ENCODE measurements around the gene ISG20.

The ISG20 gene

GRCh38 chr15:88652456-88653199 lies 13.8 kb downstream of the ISG20 start:
- no peak for TF ChIP-seq ARNT (IDR thresholded peaks at IDR 0.05)
- ChIA-PET POLR2A (no interaction called here), CTCF (no interaction called here)
- no peak for DNase-seq (ENCODE audit: extremely low spot score)

DNA sequence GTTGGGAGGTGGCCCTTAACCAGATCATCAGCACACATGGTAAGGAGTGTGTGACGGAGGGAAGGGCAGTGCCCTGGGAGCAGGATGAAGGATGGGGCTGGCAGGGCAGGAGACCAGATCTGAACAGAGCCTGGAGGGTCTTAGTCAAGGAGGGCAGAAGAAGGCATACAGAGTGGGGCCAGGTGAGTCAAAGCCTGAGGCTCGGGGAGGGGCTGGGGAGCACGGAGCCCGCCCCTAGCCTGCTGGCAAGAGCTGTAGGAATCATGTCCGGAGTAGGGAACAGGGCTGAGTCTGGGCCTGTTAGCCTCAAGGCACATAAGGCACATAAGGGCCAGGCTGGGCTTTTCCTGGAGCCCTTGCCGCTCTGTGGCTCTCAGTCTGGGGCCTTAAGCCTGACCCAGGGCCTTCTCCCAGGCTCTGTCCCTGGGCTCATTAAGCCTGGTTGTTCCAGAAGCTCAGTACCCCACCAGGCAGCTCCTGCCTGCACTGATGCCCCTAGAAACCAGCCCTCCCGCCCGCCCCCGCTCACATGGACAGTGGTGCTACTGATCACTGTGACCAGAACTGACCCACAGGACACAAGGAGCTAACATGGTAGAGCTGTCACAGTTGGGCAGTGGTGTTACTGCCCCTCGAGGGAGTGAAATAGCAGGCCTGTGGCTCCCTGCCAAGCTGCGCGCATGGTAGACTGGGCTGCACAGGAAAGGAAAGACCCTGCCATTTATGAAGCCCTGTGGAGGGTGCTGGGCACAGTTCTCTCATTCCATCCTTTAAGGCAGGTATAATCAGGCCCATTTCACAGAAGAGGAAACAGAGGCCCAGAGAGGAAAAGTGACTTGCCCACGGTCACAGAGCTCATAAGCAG lies 14.6 kb downstream of the ISG20 start:
- TF ChIP-seq BHLHE40 (IDR thresholded peaks at IDR 0.05; ENCODE audit: borderline replicate concordance), result no peak
- TF ChIP-seq CTBP1 (IDR thresholded peaks at IDR 0.05; ENCODE audit: borderline replicate concordance), result no peak
- no peak for TF ChIP-seq L3MBTL2 (conservative IDR thresholded peaks at IDR 0.05)
- no peak for TF ChIP-seq ZNF384 (IDR thresholded peaks at IDR 0.05)
- no peak for TF ChIP-seq FOXA1 (IDR thresholded peaks at IDR 0.05)
- TF ChIP-seq FOXK2 (IDR thresholded peaks at IDR 0.05), result no peak
- no peak for TF ChIP-seq SUZ12 (IDR thresholded peaks at IDR 0.05)
- TF ChIP-seq LEF1 (IDR thresholded peaks at IDR 0.05; ENCODE audit: borderline replicate concordance), result no peak
- no peak for TF ChIP-seq TARDBP (IDR thresholded peaks at IDR 0.05)
- ChIA-PET POLR2A (interaction anchor here (0.7 kb wide), 1 partner anchor 922 kb away, joined by 3 read pairs; the partner anchor contains the start of gene TICRR), CTCF (interaction anchor here (1.1 to 1.2 kb wide), 2 partner anchors 29 to 178 kb away, joined by 3 to 4 read pairs; no protein-coding TSS in a partner anchor)

DNA sequence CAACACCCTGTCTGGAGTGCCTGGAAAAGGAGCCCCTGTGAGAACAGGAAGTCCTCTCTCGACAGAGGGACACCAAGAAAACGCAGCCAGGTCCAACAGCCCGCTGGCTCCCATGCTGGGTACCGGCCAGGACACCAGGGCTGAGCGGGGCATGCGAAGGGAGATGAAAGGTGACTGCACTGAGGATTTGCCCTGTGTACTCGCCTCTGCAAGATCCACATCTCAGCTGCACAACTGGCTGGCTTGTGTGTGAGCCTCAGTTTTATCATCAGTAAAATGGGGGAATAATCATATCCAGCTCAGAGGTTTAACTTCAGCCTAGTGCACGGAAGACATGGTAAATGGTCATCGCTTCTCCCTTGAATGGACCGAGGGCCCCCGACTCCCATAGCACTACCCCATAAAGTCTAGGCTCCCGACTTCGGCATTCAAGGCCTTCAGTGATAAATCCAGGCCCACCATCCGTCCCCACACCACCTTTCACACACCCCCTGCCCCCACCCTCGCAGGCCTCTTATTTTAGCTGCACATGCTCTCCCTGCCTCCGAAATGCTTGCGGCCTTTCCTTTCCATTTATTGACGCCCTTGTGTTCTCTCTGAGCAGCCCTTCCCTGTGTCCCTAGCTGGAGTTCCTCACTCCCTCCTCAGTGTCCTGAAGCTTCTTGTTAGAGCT lies 15.8 kb downstream of the ISG20 start:
- TF ChIP-seq FOXK2 (IDR thresholded peaks at IDR 0.05) (no peak), SP1 (IDR thresholded peaks at IDR 0.05) (no peak), FOXA1 (IDR thresholded peaks at IDR 0.05) (no peak), BHLHE40 (IDR thresholded peaks at IDR 0.05; ENCODE audit: borderline replicate concordance) (no peak), ZNF384 (IDR thresholded peaks at IDR 0.05) (no peak), ELF4 (IDR thresholded peaks at IDR 0.05) (no peak), SUZ12 (IDR thresholded peaks at IDR 0.05) (no peak), PKNOX1 (IDR thresholded peaks at IDR 0.05) (no peak), TARDBP (IDR thresholded peaks at IDR 0.05) (no peak), LEF1 (IDR thresholded peaks at IDR 0.05; ENCODE audit: borderline replicate concordance) (no peak), HDGF (IDR thresholded peaks at IDR 0.05; ENCODE audit: borderline replicate concordance) (no peak), CTBP1 (IDR thresholded peaks at IDR 0.05; ENCODE audit: borderline replicate concordance) (no peak), FOXM1 (IDR thresholded peaks at IDR 0.05; ENCODE audit: borderline replicate concordance) (no peak), L3MBTL2 (conservative IDR thresholded peaks at IDR 0.05) (no peak), NFRKB (IDR thresholded peaks at IDR 0.05) (no peak)
- CTCF ChIA-PET, result interaction anchor here (0.7 to 1.2 kb wide), 3 partner anchors 30 to 545 kb away, joined by 3 to 4 read pairs (median 3); no protein-coding TSS in a partner anchor
- POLR2A ChIA-PET, result no interaction called here
- no peak for DNase-seq (ENCODE audit: extremely low spot score)

More for the DNA sequence above, 14.6 kb downstream of the ISG20 start:
- DNase-seq (ENCODE audit: extremely low spot score), result no peak

DNA sequence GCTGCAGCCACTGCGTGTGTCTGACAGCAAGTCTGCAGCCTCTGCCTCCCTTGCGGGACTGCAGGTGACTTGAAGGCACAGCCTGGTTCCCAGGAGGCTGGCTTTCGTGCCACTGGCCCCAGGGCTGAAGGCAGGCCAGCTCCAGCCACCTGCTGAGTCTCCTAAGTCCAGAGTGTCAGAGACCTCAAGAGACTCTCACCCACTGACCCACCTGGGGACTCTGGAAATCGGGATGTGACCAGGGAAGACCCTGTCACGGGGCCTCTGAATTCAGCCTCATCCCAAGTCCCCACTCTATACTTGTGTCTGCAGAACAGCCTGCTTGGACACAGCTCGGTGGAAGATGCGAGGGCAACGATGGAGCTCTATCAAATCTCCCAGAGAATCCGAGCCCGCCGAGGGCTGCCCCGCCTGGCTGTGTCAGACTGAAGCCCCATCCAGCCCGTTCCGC lies 16.3 kb downstream of the ISG20 start:
- no peak for DNase-seq (ENCODE audit: extremely low spot score)
- ChIA-PET CTCF (interaction anchor here (0.7 to 1.0 kb wide), 3 partner anchors 24 to 545 kb away, joined by 3 read pairs; no protein-coding TSS in a partner anchor), POLR2A (no interaction called here)
- TF ChIP-seq PKNOX1 (IDR thresholded peaks at IDR 0.05) (no peak), NFRKB (IDR thresholded peaks at IDR 0.05) (no peak)

- ChIA-PET POLR2A (no interaction called here), CTCF (interaction anchor here (0.9 to 3.1 kb wide), 4 partner anchors 25 to 179 kb away, joined by 3 to 17 read pairs (median 5); no protein-coding TSS in a partner anchor)
- TF ChIP-seq SUZ12 (IDR thresholded peaks at IDR 0.05) (no peak), TARDBP (IDR thresholded peaks at IDR 0.05) (no peak), FOXM1 (IDR thresholded peaks at IDR 0.05; ENCODE audit: borderline replicate concordance) (no peak), PKNOX1 (IDR thresholded peaks at IDR 0.05) (no peak), ARNT (IDR thresholded peaks at IDR 0.05) (no peak), NFRKB (IDR thresholded peaks at IDR 0.05) (no peak), FOXK2 (IDR thresholded peaks at IDR 0.05) (no peak), HDGF (IDR thresholded peaks at IDR 0.05; ENCODE audit: borderline replicate concordance) (no peak), LEF1 (IDR thresholded peaks at IDR 0.05; ENCODE audit: borderline replicate concordance) (no peak), FOXA1 (IDR thresholded peaks at IDR 0.05) (no peak), ZNF384 (IDR thresholded peaks at IDR 0.05) (no peak), ELF4 (IDR thresholded peaks at IDR 0.05) (no peak), CTBP1 (IDR thresholded peaks at IDR 0.05; ENCODE audit: borderline replicate concordance) (no peak), SP1 (IDR thresholded peaks at IDR 0.05) (no peak)
- DNase-seq (ENCODE audit: extremely low spot score), result no peak
These were observed 17.1 kb downstream of the ISG20 start for GRCh38 chr15:88655800-88656488.
